GM12878 (cell line): ENCODE data around the gene ZSCAN9. TPM values are rescaled to one million over a fixed set of nuclear protein-coding genes. Genes with fewer than 3 reads are reported as not detected.

Experiments used
- CBX3 ChIP-seq: fragments of 200-600 bp; sonication (generic); IDR thresholded peaks from 2 replicates; pipeline ENCODE4 v1.6.1; 2016; ENCODE audit warnings: low read depth, borderline replicate concordance
- CHD1 ChIP-seq: IDR thresholded peaks from 2 replicates; pipeline ENCODE4 v1.6.1; 2012; ENCODE audit warnings: low read depth, low read length, improper control_type of control experiment
- DPF2 ChIP-seq: fragments of 450-650 bp; IDR thresholded peaks from 2 replicates; pipeline ENCODE4 v1.6.1; 2017; ENCODE audit warnings: mild to moderate bottlenecking
- EED ChIP-seq: sonication (generic); IDR thresholded peaks from 2 replicates; pipeline ENCODE4 v1.6.1; 2016; ENCODE audit warnings: antibody characterized with exemption, low read depth
- GABPA ChIP-seq: IDR thresholded peaks from 2 replicates; pipeline ENCODE4 v1.6.1; 2014; ENCODE audit warnings: antibody characterized with exemption, low read depth, mild to moderate bottlenecking, inconsistent platforms
- IKZF1 ChIP-seq: fragments of 450-650 bp; conservative IDR thresholded peaks from 2 replicates; pipeline ENCODE4 v1.6.1; 2017; ENCODE audit warnings: antibody characterized with exemption, mild to moderate bottlenecking
- MEF2B ChIP-seq: fragments of 450-650 bp; IDR thresholded peaks from 2 replicates; pipeline ENCODE4 v1.6.1; 2018; ENCODE audit warnings: mild to moderate bottlenecking, moderate library complexity; ENCODE audit not compliant: partially characterized antibody, poor library complexity, severe bottlenecking
- MYC ChIP-seq: IDR thresholded peaks from 2 replicates; pipeline ENCODE4 v1.6.1; 2011; ENCODE audit warnings: mild to moderate bottlenecking, low read length, moderate library complexity, inconsistent platforms; ENCODE audit not compliant: insufficient read depth, insufficient replicate concordance, insufficient read length, severe bottlenecking
- NBN ChIP-seq: fragments of 450-650 bp; IDR thresholded peaks from 2 replicates; pipeline ENCODE4 v1.6.1; 2016
- NFXL1 ChIP-seq: fragments of 450-650 bp; IDR thresholded peaks from 2 replicates; pipeline ENCODE4 v1.6.1; 2017; ENCODE audit warnings: antibody characterized with exemption, mild to moderate bottlenecking, borderline replicate concordance
- NFYA ChIP-seq: IDR thresholded peaks from 2 replicates; pipeline ENCODE4 v1.6.1; 2011; ENCODE audit warnings: low read depth, mild to moderate bottlenecking, low read length, improper control_type of control experiment, borderline replicate concordance
- NRF1 ChIP-seq: conservative IDR thresholded peaks from 2 replicates; pipeline ENCODE4 v1.6.1; 2011; ENCODE audit warnings: mild to moderate bottlenecking, low read depth, low read length, improper control_type of control experiment
- POLR2A ChIP-seq: IDR thresholded peaks from 2 replicates; pipeline ENCODE4 v1.6.1; 2011; ENCODE audit warnings: low read depth, mild to moderate bottlenecking, low read length
- POLR2AphosphoS5 ChIP-seq: IDR thresholded peaks from 2 replicates; pipeline ENCODE4 v1.6.1; 2011; ENCODE audit warnings: mild to moderate bottlenecking, low read length, inconsistent platforms
- RUNX3 ChIP-seq: IDR thresholded peaks from 2 replicates; pipeline ENCODE4 v1.6.1; 2012; ENCODE audit warnings: low read length, inconsistent platforms
- STAT1 ChIP-seq: fragments of 450-650 bp; conservative IDR thresholded peaks from 2 replicates; pipeline ENCODE4 v1.6.1; 2014; ENCODE audit warnings: antibody characterized with exemption, mild to moderate bottlenecking
- SUZ12 ChIP-seq: fragments of 200-600 bp; sonication (generic); IDR thresholded peaks from one replicate; pipeline ENCODE4 v1.6.1; 2018; ENCODE audit warnings: antibody characterized with exemption, mild to moderate bottlenecking; ENCODE audit not compliant: unreplicated experiment
- TAF1 ChIP-seq: IDR thresholded peaks from 2 replicates; pipeline ENCODE4 v1.6.1; 2011; ENCODE audit warnings: mild to moderate bottlenecking, low read depth, low read length, borderline replicate concordance
- YBX1 ChIP-seq: fragments of 450-650 bp; IDR thresholded peaks from 2 replicates; pipeline ENCODE4 v1.6.1; 2016; ENCODE audit warnings: antibody characterized with exemption
- YY1 ChIP-seq: IDR thresholded peaks from 2 replicates; pipeline ENCODE4 v1.6.1; 2011; ENCODE audit warnings: low read depth, mild to moderate bottlenecking, low read length
- ZNF217 ChIP-seq: fragments of 450-650 bp; IDR thresholded peaks from 2 replicates; pipeline ENCODE4 v1.6.1; 2017; ENCODE audit warnings: antibody characterized with exemption, mild to moderate bottlenecking
- ZZZ3 ChIP-seq: IDR thresholded peaks from 2 replicates; pipeline ENCODE4 v1.6.1; 2011; ENCODE audit warnings: low read depth; ENCODE audit not compliant: control insufficient read depth, insufficient read length
- polyA plus RNA-seq, 11 experiments: library from polyadenylated mRNA; depleted of rRNA in 4 of 11; unstranded in 6 of 11; stranded (reverse) in 5 of 11; fragments of >200 nt; fragmentation: Nextera tagmentation in 4 of 11; fragmentation: Illumina TruSeq in 1 of 11; extraction: Ambion mirVana in 4 of 11; extraction: Trizol in 1 of 11; gene quantifications; 1 replicate in 1 of 11; 2 replicates in 10 of 11; pipeline versions ENCODE4 v1.2.1 to v1.2.3, GENCODE V29; 2011 to 2016; ENCODE audit warnings: inconsistent platforms in 2 of 11, missing spikeins in 2 of 11, low read depth in 1 of 11
- total RNA-seq, 4 experiments: library from RNA; depleted of rRNA in 3 of 4; stranded (reverse); fragments of >200 nt in 3 of 4; fragmentation: Illumina TruSeq in 1 of 4; extraction: Trizol in 1 of 4; gene quantifications; 2 replicates each; pipeline versions ENCODE4 v1.2.1 to v1.2.3, GENCODE V29; 2013 to 2021
- TF ChIP-seq, protein P1 (sequence below): fragments of 450-650 bp; IDR thresholded peaks from 2 replicates; pipeline ENCODE4 v1.6.1; 2016; ENCODE audit warnings: mild to moderate bottlenecking
- TF ChIP-seq, protein P2 (sequence below): fragments of 450-650 bp; formaldehyde crosslinking; IDR thresholded peaks from 2 replicates; pipeline ENCODE4 v1.4.0; 2020; ENCODE audit warnings: mild to moderate bottlenecking, moderate library complexity
- TF ChIP-seq, protein P3 (sequence below): fragments of 450-650 bp; IDR thresholded peaks from 2 replicates; pipeline ENCODE4 v1.6.1; 2017; ENCODE audit warnings: mild to moderate bottlenecking, low read depth, inconsistent platforms; ENCODE audit not compliant: poor library complexity, severe bottlenecking

The ZSCAN9 gene
- total and polyA plus RNA-seq, 10 of the 15 experiments (the other 5 are each of a cell fraction or from before 2014, with no cell fraction given): 8.1 to 28.7 (median 17.4) TPM

DNA sequence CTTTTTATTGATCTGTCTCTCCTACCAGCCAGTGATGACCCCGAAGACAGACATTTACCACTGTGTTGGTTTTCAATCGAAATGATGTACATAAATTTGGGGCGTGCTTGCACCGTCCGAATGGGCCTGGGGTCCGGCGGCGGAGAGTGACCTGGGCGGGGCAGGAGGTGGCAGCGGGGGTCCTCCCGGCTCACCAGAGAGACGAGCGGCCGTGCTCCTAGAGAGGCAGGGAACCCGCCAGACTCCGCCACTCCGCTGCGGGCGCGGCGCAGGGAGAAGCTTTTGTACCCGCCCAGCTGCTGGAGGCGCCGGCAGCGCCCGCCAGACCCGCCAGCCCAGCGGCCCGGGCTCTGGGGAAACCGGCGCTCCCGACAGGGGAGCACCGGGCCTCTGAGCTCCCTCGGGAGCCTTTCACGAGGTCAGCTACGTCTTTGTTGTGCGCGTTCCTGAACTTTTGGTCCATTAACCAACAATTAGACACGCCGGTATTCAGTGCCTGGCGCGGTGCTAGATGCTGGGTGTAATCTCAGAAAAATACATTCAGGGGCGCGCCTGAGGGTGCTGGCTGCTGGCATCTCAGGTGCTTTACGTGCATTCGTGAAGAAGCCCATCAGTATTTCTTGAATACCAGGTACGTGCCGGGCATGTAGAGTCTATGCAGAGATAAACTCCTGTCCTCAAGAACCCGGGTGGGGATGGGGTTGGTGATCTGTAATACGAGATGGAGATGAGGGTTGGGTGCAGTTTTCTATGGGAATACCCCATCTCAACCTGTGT, 56.4 kb downstream of the ZSCAN9 start, which contains the start of gene PGBD1 (continued):
- TF ChIP-seq, protein P1, sequence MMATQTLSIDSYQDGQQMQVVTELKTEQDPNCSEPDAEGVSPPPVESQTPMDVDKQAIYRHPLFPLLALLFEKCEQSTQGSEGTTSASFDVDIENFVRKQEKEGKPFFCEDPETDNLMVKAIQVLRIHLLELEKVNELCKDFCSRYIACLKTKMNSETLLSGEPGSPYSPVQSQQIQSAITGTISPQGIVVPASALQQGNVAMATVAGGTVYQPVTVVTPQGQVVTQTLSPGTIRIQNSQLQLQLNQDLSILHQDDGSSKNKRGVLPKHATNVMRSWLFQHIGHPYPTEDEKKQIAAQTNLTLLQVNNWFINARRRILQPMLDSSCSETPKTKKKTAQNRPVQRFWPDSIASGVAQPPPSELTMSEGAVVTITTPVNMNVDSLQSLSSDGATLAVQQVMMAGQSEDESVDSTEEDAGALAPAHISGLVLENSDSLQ: no peak
- no peak for TF ChIP-seq NBN
- TF ChIP-seq MEF2B: peak; percentile 49
- TF ChIP-seq STAT1: no peak
- TF ChIP-seq SUZ12: no peak
- TF ChIP-seq NFXL1: no peak
- TF ChIP-seq MYC: no peak
- peak; percentile 72 for TF ChIP-seq POLR2A
- TF ChIP-seq NRF1: no peak
- peak; percentile 42 for TF ChIP-seq RUNX3
- TF ChIP-seq TAF1: peak; percentile 78; the same call in 1 of the 2 replicates
- peak; percentile 61 for TF ChIP-seq IKZF1
- 0 out of 2 replicates have a peak, but pooled peaks have one; percentile 21 for TF ChIP-seq DPF2
- peak; percentile 47; the same call in 1 of the 2 replicates for TF ChIP-seq EED
- TF ChIP-seq ZZZ3: no peak
- TF ChIP-seq GABPA: peak; percentile 35; the same call in 1 of the 2 replicates
- no peak for TF ChIP-seq CBX3
- no peak for TF ChIP-seq YBX1
- TF ChIP-seq NFYA: no peak
- TF ChIP-seq, protein P2, sequence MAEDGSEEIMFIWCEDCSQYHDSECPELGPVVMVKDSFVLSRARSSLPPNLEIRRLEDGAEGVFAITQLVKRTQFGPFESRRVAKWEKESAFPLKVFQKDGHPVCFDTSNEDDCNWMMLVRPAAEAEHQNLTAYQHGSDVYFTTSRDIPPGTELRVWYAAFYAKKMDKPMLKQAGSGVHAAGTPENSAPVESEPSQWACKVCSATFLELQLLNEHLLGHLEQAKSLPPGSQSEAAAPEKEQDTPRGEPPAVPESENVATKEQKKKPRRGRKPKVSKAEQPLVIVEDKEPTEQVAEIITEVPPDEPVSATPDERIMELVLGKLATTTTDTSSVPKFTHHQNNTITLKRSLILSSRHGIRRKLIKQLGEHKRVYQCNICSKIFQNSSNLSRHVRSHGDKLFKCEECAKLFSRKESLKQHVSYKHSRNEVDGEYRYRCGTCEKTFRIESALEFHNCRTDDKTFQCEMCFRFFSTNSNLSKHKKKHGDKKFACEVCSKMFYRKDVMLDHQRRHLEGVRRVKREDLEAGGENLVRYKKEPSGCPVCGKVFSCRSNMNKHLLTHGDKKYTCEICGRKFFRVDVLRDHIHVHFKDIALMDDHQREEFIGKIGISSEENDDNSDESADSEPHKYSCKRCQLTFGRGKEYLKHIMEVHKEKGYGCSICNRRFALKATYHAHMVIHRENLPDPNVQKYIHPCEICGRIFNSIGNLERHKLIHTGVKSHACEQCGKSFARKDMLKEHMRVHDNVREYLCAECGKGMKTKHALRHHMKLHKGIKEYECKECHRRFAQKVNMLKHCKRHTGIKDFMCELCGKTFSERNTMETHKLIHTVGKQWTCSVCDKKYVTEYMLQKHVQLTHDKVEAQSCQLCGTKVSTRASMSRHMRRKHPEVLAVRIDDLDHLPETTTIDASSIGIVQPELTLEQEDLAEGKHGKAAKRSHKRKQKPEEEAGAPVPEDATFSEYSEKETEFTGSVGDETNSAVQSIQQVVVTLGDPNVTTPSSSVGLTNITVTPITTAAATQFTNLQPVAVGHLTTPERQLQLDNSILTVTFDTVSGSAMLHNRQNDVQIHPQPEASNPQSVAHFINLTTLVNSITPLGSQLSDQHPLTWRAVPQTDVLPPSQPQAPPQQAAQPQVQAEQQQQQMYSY: no peak
- TF ChIP-seq, protein P3, sequence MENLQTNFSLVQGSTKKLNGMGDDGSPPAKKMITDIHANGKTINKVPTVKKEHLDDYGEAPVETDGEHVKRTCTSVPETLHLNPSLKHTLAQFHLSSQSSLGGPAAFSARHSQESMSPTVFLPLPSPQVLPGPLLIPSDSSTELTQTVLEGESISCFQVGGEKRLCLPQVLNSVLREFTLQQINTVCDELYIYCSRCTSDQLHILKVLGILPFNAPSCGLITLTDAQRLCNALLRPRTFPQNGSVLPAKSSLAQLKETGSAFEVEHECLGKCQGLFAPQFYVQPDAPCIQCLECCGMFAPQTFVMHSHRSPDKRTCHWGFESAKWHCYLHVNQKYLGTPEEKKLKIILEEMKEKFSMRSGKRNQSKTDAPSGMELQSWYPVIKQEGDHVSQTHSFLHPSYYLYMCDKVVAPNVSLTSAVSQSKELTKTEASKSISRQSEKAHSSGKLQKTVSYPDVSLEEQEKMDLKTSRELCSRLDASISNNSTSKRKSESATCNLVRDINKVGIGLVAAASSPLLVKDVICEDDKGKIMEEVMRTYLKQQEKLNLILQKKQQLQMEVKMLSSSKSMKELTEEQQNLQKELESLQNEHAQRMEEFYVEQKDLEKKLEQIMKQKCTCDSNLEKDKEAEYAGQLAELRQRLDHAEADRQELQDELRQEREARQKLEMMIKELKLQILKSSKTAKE: no peak
- peak; percentile 57; the same call in 1 of the 2 replicates for TF ChIP-seq POLR2AphosphoS5
- no peak for TF ChIP-seq CHD1
- TF ChIP-seq ZNF217: no peak
- 0 out of 2 replicates have a peak, but pooled peaks have one; percentile 47 for TF ChIP-seq YY1
